LNCAP (cell line): ENCODE results near the gene CLHC1.

Source experiments
- CTCF ChIP-seq: fragments of 450-650 bp; IDR thresholded peaks from 2 replicates; pipeline ENCODE4 v1.5.1; 2017; ENCODE audit warnings: mild to moderate bottlenecking

The CLHC1 gene

GRCh38 chr2:55144922-55145820 is 86.9 kb downstream of the CLHC1 start:
- TF ChIP-seq CTCF: no peak

DNA sequence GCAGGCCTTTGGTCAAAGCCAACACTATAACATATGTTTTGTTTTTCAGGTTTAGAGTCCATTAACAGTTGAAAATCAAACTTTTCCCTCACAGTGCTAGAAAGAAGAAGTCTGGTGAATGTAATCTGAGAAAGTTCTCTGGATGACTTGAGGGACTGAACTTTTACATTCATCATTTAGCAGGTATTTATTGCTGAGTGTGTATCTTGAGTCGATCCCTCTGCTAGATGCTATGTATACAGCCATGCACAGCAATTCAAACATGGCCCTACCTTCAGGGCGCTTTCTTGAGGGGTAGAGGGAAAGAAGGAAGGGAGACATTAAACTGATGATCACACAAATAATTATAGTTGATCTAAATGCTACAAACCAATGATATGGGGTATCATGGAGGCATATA is 89.6 kb downstream of the CLHC1 start:
- no peak for TF ChIP-seq CTCF

- no peak for TF ChIP-seq CTCF
These were observed 90.3 kb downstream of the CLHC1 start for GRCh38 chr2:55141572-55142413.

GRCh38 chr2:55140316-55141219 is 91.5 kb downstream of the CLHC1 start:
- TF ChIP-seq CTCF: no peak

- no peak for TF ChIP-seq CTCF
These were observed 92.8 kb downstream of the CLHC1 start for GRCh38 chr2:55139305-55139704.

GRCh38 chr2:55138882-55139229 is 93.2 kb downstream of the CLHC1 start:
- TF ChIP-seq CTCF: no peak
